Inflammatory macrophage (primary cell): ENCODE measurements around the gene TRABD2B.

Source experiments
- DNase-seq, 2 donors: peaks; one replicate each; pipeline ENCODE4 v3.0.0-alpha.2; 2020 to 2022

TRABD2B gene

GRCh38 chr1:47872886-47873285 is 124.3 kb downstream of the TRABD2B start:
- DNase-seq: no peak

DNA sequence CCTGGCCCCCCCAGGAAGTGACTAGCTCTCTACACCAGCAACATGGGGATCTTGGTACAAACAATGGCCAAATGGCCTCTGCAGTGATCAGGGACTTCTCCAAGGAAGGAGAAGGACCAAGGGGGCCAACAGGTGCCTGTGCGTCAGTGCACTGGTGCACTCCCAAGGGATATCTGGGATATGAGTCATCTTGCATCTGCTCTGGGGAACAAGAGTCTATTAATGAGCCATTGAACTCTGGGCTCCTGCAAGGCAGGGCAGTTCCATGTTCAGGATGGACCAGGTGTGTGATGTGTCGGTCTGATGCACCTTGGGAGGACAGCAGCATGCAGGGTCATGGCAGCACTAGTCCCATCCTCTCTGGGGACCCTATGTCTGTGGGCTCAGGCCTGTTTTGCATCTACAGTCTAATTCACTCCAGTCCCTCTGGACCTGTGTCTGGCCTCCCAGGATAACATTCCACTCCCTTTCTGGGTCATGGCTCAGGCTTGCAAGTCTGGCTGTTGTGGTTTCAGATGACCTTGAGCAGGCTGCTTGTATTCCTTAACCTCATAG is 125.3 kb downstream of the TRABD2B start:
- no peak for DNase-seq

- no peak for DNase-seq
These were observed 126.1 kb downstream of the TRABD2B start for GRCh38 chr1:47870946-47871676.

DNA sequence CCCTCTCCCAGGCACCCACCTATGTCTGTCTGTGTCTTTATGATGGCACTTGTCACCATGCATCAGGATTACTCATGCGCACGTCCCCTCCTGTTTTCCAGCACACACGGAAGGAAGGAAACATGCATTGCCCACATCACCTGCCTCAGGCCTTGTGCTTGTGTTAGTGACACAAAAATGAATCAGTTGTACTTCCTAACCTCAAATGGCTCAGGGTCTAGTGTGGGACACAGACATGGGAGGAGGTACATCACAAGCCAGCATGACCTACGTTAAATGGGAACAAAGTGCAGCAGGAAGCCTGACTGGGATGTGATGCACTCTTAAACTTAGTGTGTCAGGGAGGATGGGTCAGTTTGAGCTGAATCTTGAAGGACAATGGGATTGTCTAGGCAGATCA is 126.7 kb downstream of the TRABD2B start:
- DNase-seq: no peak

GRCh38 chr1:47868348-47868676 is 128.9 kb downstream of the TRABD2B start:
- DNase-seq: no peak

DNA sequence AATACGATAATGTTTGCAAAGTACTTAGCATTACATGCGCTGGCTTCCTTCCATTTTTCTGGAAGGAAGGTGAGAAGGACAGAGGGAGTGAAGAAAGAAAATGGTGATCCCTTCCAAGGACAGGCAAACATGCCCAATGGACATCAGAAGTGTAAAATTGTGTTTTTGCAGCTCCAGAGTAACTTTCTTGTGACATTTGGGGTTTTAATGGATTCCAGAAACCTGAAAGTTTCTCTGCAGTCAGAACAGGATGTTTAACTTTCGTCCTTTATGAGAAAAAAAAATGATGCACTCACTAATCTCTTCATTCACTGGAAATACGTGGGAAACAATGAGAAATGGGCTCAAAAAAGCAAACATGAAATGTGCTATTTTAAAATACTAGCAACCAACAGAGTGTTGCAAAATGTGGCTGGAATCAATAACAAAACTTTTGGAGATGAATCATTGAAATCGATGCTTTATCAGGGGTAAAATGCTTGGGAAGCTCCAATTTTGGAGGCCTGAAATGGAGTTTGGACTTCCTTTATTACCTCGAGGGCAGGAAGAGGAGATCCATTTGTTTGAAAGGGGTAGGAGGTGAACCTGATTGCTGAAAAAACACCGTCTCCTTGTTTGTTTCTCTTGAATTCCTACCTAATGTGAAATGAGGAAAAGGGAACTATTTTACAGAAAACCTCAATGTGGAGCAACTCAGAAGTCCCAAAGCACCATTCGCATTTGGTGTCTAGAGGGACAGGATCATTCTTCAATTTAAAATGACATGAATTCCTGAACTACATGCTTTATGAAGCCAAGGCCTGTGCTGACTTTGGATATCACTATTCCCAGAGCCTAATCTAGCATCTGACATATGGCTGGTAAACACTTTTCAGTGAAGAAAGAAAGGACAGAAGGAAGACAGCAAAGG is 129.5 kb downstream of the TRABD2B start:
- DNase-seq: no peak

DNA sequence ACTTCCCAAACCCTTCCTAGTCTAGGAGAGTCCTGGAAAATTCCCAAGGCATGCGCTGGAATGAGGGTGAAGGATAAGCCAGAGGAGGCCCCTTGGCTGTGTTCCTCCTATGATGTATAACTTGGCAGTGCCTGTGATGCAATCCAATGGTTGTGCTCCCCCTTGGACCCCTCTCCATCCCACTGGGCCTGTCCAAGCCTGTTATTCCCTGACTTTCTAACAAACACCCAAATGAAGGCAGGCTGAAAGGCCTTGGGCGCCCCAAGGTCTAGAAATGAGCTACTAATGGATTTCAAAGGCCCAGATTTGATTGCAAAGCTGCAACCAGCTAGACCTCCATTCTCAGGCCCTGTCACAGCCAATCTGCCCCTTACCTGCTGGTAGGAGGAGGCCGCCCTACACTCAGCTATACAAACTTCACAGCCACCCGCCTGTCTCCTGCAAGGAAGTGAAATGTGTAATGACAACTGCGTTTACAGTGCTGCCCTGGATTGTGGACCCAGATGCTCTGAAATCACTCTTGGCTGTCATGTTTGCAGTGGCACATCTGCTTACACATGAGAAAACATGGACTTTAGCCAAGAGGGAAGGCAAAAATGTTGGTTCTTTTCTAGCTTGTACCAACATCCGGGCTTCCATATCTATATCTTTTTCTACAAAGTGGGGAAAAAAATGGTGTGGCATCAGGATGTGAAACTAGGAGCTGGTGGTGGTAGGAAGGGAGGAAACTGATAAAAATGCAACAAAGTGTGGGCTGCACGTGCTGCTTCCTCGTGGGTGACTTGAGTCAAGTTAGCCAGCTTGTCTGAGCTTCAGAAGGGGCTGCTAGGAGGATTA is 130.4 kb downstream of the TRABD2B start:
- DNase-seq: no peak

GRCh38 chr1:47865881-47866535 is 131.2 kb downstream of the TRABD2B start:
- DNase-seq: no peak

- no peak for DNase-seq
These were observed 138.0 kb downstream of the TRABD2B start for GRCh38 chr1:47859092-47859743.

GRCh38 chr1:47856996-47857395 is 140.2 kb downstream of the TRABD2B start:
- no peak for DNase-seq

GRCh38 chr1:47855230-47855629 is 142.0 kb downstream of the TRABD2B start:
- no peak for DNase-seq

- no peak for DNase-seq
These were observed 142.5 kb downstream of the TRABD2B start for GRCh38 chr1:47854552-47855144.

- no peak for DNase-seq
These were observed 143.3 kb downstream of the TRABD2B start for GRCh38 chr1:47853852-47854251.

DNA sequence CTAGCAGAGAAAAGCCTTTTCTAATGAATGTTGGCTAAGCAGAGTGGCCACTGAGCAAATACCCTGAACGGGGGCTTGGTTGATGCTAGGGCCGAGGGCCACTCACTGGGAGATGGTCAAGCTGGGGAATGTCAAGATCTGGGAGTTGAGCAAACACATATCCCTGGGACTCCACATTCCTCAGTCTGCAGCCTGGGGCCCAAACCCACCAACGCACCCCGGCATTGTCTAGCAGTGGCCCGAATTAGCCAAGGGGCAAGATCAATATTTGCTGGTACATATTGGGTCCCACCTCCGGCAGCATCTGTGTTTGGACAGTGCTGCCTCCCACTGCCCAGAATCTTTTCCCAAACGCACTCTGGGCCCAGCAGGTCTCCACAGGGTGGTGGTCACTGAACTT is 144.1 kb downstream of the TRABD2B start:
- DNase-seq: no peak

DNA sequence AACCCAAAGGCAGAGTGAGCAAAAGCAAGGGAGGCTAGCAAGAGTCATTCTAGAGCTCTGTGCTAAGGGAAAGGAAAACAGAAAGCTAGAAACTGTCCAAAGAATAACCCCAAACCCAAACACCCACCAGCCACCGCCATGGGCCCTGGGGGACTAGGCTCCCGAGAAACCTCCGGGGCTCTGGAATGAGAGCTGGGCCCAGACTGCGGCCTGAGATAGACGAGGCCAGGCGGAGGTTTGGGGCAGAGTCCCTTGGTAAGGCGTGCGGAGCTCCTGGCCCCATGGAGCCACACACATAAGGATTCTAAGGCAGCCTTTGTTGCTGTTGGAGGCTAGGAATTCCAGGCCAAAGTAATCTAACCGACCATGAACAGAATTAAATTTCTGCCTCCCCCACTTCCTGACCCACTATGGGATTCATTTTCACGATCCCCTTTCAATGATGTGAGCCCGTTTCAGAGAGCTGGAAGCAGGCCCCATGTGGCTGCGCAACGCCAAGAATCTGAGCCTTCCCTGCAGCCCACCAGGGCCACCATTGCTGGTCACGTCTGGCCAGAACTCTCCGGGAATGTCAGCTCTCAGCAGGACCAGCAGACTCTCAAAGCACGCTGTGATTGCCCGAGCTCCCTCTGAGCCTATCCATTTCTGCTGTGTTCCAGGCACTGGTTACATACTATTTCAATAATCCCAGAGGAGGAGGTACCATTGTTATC is 145.0 kb downstream of the TRABD2B start:
- DNase-seq: no peak

- DNase-seq: no peak
These were observed 146.7 kb downstream of the TRABD2B start for GRCh38 chr1:47850451-47850850.

GRCh38 chr1:47849591-47850261 is 147.5 kb downstream of the TRABD2B start:
- no peak for DNase-seq

DNA sequence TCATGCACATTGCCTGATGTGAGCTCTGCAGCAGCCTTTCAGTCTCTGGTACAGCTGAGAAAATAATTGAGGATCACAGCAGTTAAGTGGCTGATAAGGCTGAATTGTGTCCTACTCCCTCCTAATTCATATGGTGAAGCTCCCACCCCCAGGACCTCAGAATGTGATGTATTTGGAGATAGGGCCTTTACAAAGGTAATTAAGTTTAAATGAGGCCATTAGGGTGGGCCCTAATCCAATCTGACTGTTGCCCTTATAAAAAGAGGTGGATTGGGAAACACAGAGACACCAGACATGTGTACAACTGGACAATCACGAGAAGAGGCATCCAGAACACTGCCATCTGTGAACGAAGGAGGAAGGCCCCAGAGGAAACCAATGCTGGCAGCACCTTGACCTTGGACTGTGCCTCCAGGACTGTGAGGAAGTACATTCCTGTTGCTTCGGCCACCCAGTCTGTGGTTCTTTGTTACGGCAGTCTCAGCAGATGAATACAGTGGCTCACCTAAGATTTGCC is 148.1 kb downstream of the TRABD2B start:
- DNase-seq: no peak

- no peak for DNase-seq
These were observed 149.4 kb downstream of the TRABD2B start for GRCh38 chr1:47847763-47848162.

DNA sequence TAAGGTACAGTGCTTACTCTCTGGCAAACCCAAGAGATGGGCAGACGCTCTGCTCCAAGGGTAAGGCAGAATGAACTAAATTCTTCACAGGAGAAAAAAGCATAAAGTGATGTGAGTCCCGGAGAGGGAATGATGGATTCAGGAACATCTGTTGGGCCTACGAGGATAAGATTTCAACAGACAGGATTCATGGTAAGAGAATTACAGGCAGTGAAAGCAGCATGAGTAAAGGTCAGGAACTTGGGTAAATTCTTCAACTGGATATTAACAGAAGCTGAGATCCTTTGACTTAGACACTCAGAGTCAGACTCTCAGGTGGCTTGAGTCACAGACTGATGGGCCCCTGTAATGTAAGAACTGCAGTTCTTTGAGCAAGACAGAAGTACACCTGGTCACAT is 152.6 kb downstream of the TRABD2B start:
- no peak for DNase-seq
